Effector memory CD4-positive, alpha-beta T cell (primary cell): ENCODE data around the gene TGM4.
A peak's percentile ranks its signal among the peaks of the same experiment; 100 is the strongest.
"Not testable (repeated sequence)": the region's sequence is repeated elsewhere in the genome, so short reads cannot be mapped to it uniquely, and the experiment has no call there.

Experiments
- DNase-seq, 3 donors: peaks; one replicate each; pipeline ENCODE4 v3.0.0-alpha.2; 2020
- H3K27ac ChIP-seq: 2 replicates; pipeline ENCODE4 v1.7.0; 2013; ENCODE audit warnings: mild to moderate bottlenecking, low read length, moderate library complexity; ENCODE audit not compliant: insufficient read depth, poor library complexity, severe bottlenecking
- H3K27me3 ChIP-seq: replicated peaks from 2 replicates; pipeline ENCODE4 v1.7.0; 2013; ENCODE audit warnings: mild to moderate bottlenecking, low read length; ENCODE audit not compliant: insufficient read depth, control insufficient read depth, poor library complexity, severe bottlenecking
- H3K36me3 ChIP-seq: 2 replicates; pipeline ENCODE4 v1.7.0; 2013; ENCODE audit warnings: mild to moderate bottlenecking, low read length, moderate library complexity; ENCODE audit not compliant: control insufficient read depth, insufficient read depth
- H3K4me1 ChIP-seq: 2 replicates; pipeline ENCODE4 v1.7.0; 2013; ENCODE audit warnings: low read length, mild to moderate bottlenecking; ENCODE audit not compliant: control insufficient read depth, insufficient read depth, poor library complexity, severe bottlenecking
- H3K4me3 ChIP-seq: 2 replicates; pipeline ENCODE4 v1.7.0; 2013; ENCODE audit warnings: low read length, low read depth, mild to moderate bottlenecking; ENCODE audit not compliant: insufficient read depth, poor library complexity, severe bottlenecking
- H3K9me3 ChIP-seq: 2 replicates; pipeline ENCODE4 v1.7.0; 2013; ENCODE audit warnings: mild to moderate bottlenecking, low read length, moderate library complexity; ENCODE audit not compliant: control insufficient read depth

Gene TGM4

DNA sequence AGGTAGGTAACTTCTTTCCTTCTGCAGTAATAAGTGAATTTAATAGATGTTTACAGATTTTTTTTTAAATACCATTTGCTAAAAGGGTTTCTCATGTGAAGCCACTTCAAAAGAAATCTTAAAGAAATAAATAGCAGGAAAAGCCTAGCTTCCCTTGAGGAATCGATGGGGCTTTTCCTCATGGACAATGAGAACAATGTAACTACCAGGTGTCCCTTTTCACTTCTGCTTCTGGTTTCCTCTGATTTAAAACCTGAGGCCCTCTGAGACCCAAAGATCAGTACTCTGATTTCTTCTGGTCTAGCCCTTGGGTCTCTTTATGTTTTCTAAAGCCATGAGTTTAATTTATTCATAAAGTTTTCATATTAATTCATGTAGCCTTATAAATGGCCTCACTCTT is 25.8 kb upstream of the TGM4 start:
- no peaks in the 10 kb centered on the region for H3K9me3 ChIP-seq
- no peak for DNase-seq
- no peaks in the 10 kb centered on the region for H3K27me3 ChIP-seq
- H3K36me3 ChIP-seq: no peaks in the 10 kb centered on the region
- H3K4me3 ChIP-seq: no peak overlapping the region
- no peak overlapping the region for H3K27ac ChIP-seq
- H3K4me1 ChIP-seq: no peaks in the 10 kb centered on the region

DNA sequence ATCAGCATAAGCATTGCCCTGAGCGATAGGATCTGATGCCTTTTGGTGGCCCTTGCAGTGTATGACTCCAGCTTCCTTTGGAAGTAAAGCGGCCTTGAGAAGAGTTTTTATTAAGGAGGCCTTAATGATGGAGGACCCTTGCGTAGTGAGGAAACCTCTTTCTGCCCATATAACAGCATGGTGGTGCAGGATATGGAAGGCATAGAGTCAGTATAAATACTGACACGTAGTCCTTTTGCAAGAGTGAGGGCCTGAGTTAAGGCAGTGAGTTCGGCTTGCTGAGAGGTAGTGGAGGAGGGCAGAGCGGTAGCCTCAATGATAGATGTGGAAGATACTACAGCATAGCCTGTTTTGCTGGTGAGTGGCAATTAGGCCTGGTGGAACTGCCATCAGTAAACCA is 17.7 kb upstream of the TGM4 start:
- not testable (repeated sequence) for H3K27me3 ChIP-seq, DNase-seq, H3K4me1 ChIP-seq, H3K9me3 ChIP-seq, H3K27ac ChIP-seq, H3K4me3 ChIP-seq, H3K36me3 ChIP-seq

DNA sequence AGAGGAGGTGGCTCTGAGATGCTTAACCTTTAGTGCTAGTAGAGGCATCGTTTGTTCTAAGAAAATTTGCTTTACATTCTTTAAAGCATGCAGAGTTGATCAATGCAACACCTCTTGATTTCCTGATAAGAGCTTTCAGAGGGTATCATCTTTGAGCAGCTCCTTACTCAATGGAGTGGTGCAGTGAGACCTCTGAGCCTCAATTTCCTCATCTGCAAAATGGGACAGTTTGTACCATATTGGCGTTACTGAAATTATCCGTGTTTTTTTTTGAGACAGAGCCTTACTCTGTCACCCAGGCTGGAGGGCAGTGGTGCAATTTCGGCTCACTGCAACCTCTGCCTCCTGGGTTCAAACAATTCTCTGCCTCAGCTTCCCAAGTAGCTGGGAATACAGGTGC is 14.3 kb upstream of the TGM4 start:
- no peak for DNase-seq

DNA sequence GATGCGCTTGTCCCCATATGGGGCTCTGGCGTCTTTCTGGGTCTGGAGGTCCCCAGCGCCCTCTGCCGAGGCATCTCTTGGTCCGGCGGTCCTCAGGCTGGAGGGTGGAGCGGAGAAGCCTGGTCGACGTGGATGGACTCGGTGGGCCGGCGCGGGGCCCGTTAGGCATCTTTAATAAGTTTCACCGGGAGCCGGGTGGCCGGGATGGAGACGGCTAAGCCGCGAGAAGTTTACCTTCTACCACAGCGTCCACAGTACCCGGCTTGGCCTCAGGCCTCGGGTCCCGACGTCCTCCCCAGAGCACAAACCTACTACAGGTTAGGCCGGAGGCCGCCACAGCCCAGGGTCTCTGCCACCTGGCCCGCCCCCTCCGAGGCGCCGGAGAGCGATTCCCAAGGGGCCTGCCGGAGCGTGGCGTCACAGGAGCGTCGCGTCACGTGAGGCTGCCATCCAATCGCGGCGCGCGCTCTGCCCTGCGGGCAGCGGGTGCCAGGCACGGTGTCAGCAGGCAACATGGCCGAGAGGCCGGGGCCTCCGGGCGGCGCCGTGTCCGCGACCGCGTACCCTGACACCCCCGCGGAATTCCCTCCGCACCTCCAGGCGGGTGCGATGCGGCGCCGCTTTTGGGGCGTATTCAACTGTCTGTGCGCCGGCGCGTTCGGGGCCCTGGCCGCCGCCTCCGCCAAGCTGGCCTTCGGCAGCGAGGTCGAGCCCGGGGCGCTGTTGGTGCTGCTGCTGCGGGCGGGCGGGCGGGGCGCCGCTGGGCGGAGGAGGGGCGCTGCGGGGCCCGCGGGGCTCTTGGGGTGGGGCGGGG is 12.8 kb upstream of the TGM4 start, which contains the start of gene TMEM42:
Gene TMEM42, plus strand, starts transcription at position 501 of the 814 bp plus-strand sequence. Its CDS starts 13 bp downstream, at position 514.
- peak; percentile 77 to 83 (median 78) for DNase-seq
- Histone ChIP-seq H3K9me3 (no peaks in the 10 kb centered on the region), H3K36me3 (peaks cover 3% of the 10 kb centered on the region), H3K27me3 (no peaks in the 10 kb centered on the region), H3K4me1 (peaks cover 16% of the 10 kb centered on the region), H3K4me3 (peak within 1 kb of the TSS; percentile 56), H3K27ac (peak within 1 kb of the TSS; percentile 62)

More for the DNA sequence above, 14.3 kb upstream of the TGM4 start:
- H3K36me3 ChIP-seq: no peaks in the 10 kb centered on the region
- H3K4me3 ChIP-seq: no peak overlapping the region
- H3K27ac ChIP-seq: no peak overlapping the region
- no peaks in the 10 kb centered on the region for H3K27me3 ChIP-seq
- H3K4me1 ChIP-seq: peaks cover 9% of the 10 kb centered on the region
- H3K9me3 ChIP-seq: no peaks in the 10 kb centered on the region

DNA sequence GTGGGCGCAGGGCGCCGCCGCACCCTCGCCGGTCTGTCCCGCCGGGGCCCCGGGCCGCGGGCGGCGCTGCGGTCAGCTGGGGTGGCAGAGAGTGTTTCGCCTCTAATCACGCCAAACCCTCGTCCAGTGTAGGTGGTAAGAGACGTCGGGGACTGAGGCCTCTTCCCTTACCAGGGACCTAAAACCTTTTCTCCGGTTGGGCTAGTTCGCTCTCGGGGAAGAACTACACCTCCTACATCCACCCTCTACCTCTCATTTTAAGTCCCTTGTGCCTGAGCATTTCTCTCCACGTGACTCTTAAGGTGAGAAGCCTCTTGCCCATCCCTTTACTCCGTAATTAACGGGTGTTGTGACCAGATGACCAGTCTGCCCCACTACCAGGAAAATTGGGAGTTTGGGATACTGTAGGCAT is 12.2 kb upstream of the TGM4 start:
- peaks cover 4% of the 10 kb centered on the region for H3K36me3 ChIP-seq

DNA sequence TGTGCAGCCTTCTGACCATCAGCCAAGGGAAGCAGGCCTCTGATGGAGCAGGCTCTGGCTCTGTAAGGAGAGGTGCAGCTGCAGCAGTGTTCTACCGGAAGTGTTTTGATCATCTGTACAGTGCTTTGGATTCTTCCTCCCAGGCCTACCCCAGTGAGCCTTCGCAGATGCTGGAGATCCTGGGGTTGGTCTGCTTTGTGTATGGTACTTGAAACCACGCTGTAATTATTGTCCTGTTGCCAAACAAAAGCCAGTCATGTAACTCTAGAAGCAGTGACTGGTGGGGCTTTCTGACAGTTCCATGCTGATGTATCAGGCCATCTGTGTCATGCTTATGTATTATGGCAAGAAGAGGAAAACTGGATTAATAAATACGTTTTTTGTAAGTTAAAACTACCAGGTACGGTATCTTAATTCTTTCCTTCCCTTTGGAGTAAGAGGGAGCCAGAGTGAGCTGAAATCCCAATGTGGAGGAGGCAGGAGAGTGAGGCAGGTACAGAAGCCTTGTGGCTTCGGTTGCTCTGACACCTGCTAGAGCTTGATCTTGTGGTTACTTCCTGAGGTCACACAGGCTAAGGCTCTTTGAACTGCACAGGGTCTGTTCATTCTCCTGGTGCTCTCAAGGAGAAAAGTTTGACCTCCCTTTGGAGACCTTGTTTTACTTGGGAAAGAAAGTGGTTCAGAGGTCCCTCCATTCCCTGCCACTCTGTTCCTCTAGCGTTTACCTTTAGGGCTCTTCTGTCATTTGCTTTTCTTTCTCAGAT is 9.0 kb upstream of the TGM4 start:
- Histone ChIP-seq H3K4me1 (peaks cover 16% of the 10 kb centered on the region), H3K4me3 (no peak overlapping the region), H3K27me3 (no peaks in the 10 kb centered on the region), H3K27ac (no peak overlapping the region), H3K9me3 (no peaks in the 10 kb centered on the region), H3K36me3 (peaks cover 4% of the 10 kb centered on the region)
- no peak for DNase-seq

More for the DNA sequence above, 12.2 kb upstream of the TGM4 start:
- H3K27ac ChIP-seq: peak overlapping the region; percentile 62
- H3K9me3 ChIP-seq: no peaks in the 10 kb centered on the region
- DNase-seq: no peak
- H3K4me3 ChIP-seq: peak overlapping the region; percentile 52
- H3K4me1 ChIP-seq: peaks cover 16% of the 10 kb centered on the region
- H3K27me3 ChIP-seq: no peaks in the 10 kb centered on the region

DNA sequence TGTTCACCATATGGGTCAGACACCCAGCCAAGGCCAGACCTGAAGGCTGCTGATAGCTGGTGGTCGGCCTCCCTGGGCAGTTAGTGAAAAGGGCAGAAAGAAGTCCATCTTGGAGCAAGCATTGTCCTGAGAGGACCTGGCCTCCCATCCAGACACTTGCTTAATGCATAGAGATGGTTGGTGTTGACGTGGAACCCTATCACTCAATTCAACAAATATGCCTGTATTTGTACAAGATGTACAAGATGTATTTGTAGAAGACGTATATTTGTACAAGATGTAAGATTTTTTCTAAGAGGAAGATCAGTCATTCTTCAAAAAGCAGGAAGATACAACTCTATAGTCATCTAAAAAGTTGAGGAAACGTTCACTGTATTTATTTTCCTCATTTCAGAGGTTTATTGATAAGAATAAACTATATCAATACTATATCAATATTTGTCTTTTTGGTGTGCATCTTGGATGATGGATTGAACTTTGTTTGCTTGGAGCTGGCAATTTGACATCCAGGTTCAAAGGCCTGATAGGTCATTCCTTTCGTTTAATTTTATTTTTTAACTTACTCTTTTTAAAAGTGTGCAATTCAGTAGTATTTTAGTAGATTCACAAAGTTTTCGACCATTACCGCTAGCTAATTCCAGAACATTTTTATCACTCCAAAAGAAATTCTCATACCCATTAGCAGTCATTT is 6.8 kb upstream of the TGM4 start:
- H3K36me3 ChIP-seq: peaks cover 4% of the 10 kb centered on the region
- no peak for DNase-seq
- no peaks in the 10 kb centered on the region for H3K27me3 ChIP-seq
- no peaks in the 10 kb centered on the region for H3K9me3 ChIP-seq
- H3K4me1 ChIP-seq: peaks cover 13% of the 10 kb centered on the region
- no peak overlapping the region for H3K27ac ChIP-seq
- H3K4me3 ChIP-seq: no peak overlapping the region

DNA sequence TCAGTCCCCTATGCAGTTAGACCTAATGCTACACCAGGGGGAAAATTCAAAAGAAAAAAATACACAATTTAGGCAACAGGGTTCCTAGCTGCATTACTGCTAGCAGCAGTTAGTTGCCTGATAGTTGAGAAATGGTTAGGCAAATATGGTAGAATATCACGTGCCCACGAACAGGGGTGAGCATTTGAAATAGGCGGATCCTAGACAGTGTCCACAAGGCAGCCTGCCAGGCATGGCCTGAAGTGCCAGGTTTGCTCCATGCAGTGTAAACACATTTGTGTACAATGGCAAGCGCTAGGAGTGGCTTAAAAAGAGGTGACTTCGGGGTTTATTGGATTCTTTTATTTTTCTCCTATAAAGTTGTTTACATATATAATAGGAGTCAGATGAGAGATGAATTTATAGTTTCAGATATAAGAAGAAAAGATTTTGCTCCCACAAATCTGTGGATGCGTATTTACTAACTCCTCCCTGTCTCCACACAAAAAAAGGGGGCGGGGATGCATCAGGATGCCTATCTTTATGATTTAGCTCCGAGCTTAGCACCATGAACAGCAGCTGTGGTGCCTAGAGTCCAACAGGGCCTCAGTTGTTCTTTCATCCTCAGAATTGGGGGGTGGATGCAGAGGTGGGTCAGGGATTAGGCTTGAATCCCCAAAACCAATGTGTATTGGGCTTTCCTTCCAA is 3.9 kb upstream of the TGM4 start:
- Histone ChIP-seq H3K27me3 (no peaks in the 10 kb centered on the region), H3K9me3 (no peaks in the 10 kb centered on the region), H3K4me3 (no peak overlapping the region), H3K27ac (no peak overlapping the region), H3K4me1 (peaks cover 3% of the 10 kb centered on the region), H3K36me3 (peaks cover 4% of the 10 kb centered on the region)
- DNase-seq: no peak

DNA sequence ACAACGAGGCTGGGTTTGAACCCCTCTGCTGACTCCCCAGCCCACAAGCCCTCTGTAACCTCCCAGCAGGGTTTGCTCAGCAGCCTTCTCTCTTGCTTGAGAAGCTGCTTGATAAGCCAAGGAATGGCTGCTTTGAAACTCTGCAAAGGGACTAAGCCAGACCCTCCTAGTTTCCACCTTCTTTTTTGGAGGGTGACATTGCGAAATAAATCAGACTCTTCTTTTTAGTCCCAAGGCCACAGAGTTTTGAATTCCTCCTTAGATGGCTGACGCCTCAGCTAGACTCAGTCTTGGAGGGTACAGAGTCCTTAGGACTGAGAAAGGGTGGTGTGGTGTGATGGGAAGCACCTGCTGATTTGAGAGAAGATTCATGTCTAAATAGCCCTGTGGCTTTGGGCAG is 1.2 kb downstream of the TGM4 start:
- Histone ChIP-seq H3K9me3 (no peaks in the 10 kb centered on the region), H3K4me1 (no peaks in the 10 kb centered on the region), H3K4me3 (no peak overlapping the region), H3K27ac (no peak overlapping the region), H3K36me3 (no peaks in the 10 kb centered on the region), H3K27me3 (no peaks in the 10 kb centered on the region)
- DNase-seq: no peak
